ENCODE results near the gene NMU.
"Not testable (repeated sequence)": the region's sequence is repeated elsewhere in the genome, so short reads cannot be mapped to it uniquely, and the experiment has no call there.

Gene NMU

GRCh38 chr4:55634417-55635128 lies 1.5 kb downstream of the NMU start:
- CTCF ChIA-PET = no interaction called here
- TF ChIP-seq CTCF (IDR thresholded peaks at IDR 0.05; ENCODE audit: control extremely low read depth, extremely low read depth, low read depth, missing control alignments) = no peak
- no peak for DNase-seq (ENCODE audit: extremely low spot score)
- POLR2A ChIA-PET = no interaction called here

DNA sequence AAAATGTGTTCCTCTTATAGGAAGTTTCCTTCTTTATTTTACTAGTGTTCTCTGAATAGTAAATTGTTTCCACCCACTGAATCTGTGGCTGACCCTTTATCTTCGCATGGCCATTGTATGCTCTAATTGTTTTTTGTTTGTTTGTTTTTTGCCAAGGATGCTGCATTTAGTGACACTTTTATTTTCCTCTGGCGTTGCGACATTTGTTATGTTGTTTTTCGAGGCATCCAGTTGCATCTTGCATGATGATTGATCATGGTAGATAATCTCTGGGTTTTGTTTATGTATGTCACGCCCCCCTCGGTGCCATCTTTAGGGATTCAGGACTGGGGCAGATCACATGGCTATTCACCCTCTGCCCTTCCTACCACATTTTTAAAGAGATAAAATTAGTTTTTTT lies 2.2 kb downstream of the NMU start:
- no peak for DNase-seq (ENCODE audit: extremely low spot score)
- ChIA-PET CTCF (no interaction called here), POLR2A (no interaction called here)
- TF ChIP-seq CTCF (IDR thresholded peaks at IDR 0.05; ENCODE audit: control extremely low read depth, extremely low read depth, low read depth, missing control alignments) = no peak

- no peak for DNase-seq (ENCODE audit: extremely low spot score)
- CTCF ChIA-PET = no interaction called here
- POLR2A ChIA-PET = no interaction called here
- TF ChIP-seq CTCF (IDR thresholded peaks at IDR 0.05; ENCODE audit: control extremely low read depth, extremely low read depth, low read depth, missing control alignments) = no peak
Observed at GRCh38 chr4:55625835-55626234, 10.3 kb downstream of the NMU start.

DNA sequence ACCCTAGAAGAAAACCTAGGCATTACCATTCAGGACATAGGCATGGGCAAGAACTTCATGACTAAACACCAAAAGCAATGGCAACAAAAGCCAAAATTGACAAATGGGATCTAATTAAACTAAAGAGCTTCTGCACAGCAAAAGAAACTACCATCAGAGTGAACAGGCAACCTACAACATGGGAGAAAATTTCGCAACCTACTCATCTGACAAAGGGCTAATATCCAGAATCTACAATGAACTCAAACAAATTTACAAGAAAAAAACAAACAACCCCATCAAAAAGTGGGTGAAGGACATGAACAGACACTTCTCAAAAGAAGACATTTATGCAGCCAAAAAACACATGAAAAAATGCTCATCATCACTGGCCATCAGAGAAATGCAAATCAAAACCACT lies 12.0 kb downstream of the NMU start:
- POLR2A ChIA-PET; DNase-seq (ENCODE audit: extremely low spot score); CTCF ChIA-PET: not testable (repeated sequence)

- POLR2A ChIA-PET = no interaction called here
- DNase-seq (ENCODE audit: extremely low spot score) = no peak
- CTCF ChIA-PET = no interaction called here
- TF ChIP-seq CTCF (IDR thresholded peaks at IDR 0.05; ENCODE audit: control extremely low read depth, extremely low read depth, low read depth, missing control alignments) = no peak
Observed at GRCh38 chr4:55618546-55619143, 17.5 kb downstream of the NMU start.

DNA sequence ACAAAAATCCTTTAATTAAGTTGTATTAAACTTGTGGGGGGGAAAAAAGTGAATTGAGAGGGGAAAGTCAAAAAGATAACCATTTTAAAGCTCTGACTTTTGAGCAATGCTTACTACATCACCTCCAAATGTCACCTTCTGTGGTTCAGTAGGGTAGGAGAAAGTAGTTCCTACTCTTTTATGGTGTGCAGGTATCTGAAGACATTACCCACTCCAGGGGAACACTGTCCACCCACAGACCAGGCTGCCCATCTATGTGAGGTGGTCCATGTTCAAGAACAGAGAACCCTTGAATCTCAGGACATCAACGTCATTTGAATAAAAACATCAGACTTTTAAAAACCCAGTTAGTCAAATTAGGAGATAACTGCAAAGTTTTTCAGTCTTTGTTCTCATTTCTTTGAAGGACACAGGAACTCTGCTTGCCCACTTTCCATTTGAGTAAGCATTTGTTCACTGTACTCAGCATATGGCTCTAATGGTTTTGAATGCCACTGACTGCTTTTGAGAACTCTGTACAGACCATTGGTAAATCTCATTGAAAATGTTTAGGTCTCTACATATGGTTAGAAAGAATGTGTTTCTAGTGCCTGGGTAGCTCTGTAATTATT lies 18.4 kb downstream of the NMU start:
- DNase-seq (ENCODE audit: extremely low spot score) = peak; percentile 47
- POLR2A ChIA-PET = no interaction called here
- CTCF ChIA-PET = interaction anchor here (1.4 to 1.6 kb wide), 2 partner anchors 18 to 22 kb away, joined by 3 to 4 read pairs; no protein-coding TSS in a partner anchor
- no peak for TF ChIP-seq CTCF (IDR thresholded peaks at IDR 0.05; ENCODE audit: control extremely low read depth, extremely low read depth, low read depth, missing control alignments)

DNA sequence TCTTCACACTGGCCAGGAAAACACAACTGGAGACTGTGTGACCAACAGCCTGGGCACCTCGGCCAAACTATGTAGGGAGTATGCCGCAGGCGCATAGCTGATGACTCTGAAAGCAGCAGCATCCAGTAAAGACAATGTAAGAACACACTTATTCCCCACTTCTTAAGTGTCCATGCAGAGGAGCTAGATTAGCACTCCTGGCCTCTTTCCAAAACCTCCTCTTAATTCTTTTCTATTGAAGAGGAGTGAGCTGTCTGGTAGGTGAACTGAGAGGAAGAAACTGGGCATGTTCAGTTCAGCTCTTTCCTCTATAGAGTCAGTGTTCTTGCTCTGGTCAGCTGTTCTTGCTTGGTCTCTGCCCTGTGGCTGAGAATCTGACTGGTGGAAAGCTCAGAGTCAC lies 21.1 kb downstream of the NMU start:
- CTCF ChIA-PET = no interaction called here
- no peak for DNase-seq (ENCODE audit: extremely low spot score)
- no peak for TF ChIP-seq CTCF (IDR thresholded peaks at IDR 0.05; ENCODE audit: control extremely low read depth, extremely low read depth, low read depth, missing control alignments)
- POLR2A ChIA-PET = no interaction called here

Measured in GM10248 (cell line).